IMR-90 (cell line): ENCODE measurements around the gene SMARCAD1. TPM values are rescaled to one million over a fixed set of nuclear protein-coding genes. Genes with fewer than 3 reads are reported as not detected.

Source experiments
- ATAC-seq: fragments of 200-7000 bp; cut with Tn5 transposase; 2 replicates; pipeline ENCODE4 v1.9.1; 2020; ENCODE audit warnings: low read depth, mild to moderate bottlenecking, moderate library complexity
- BruUV-seq: library from RNA; stranded (reverse); fragments of 400-500 nt; replicated peaks from 2 replicates; lab custom pipeline; 2021; lab: Mats Ljungman, UMichigan
- CTCF ChIA-PET: fragments of 300-600 bp; formaldehyde crosslinking; extraction: SDS; loops from one replicate; lab custom pipeline; 2021; ENCODE audit warnings: antibody characterized with exemption; lab: Yijun Ruan, JAX
- POLR2A ChIA-PET: fragments of 300-600 bp; sonication (Branson Sonifier 250); formaldehyde crosslinking; loops from one replicate; lab custom pipeline; 2022; ENCODE audit warnings: antibody characterized with exemption; ENCODE audit not compliant: unreplicated experiment; lab: Charles Lee
- DNase-seq: peaks from one replicate; pipeline ENCODE4 v3.0.0; 2013
- H2AFZ ChIP-seq: replicated peaks from 2 replicates; pipeline ENCODE3; 2013; ENCODE audit warnings: low read length, mild to moderate bottlenecking; ENCODE audit not compliant: poor library complexity
- H2AK5ac ChIP-seq: 2 replicates; pipeline ENCODE4 v1.6.1; 2013; ENCODE audit warnings: low read depth, low read length, inconsistent platforms
- H2AK9ac ChIP-seq: replicated peaks from 2 replicates; pipeline ENCODE3; 2013; ENCODE audit warnings: mild to moderate bottlenecking, low read depth, low read length, moderate library complexity; ENCODE audit not compliant: poor library complexity
- H2BK120ac ChIP-seq: 2 replicates; pipeline ENCODE4 v1.6.1; 2013; ENCODE audit warnings: low read depth, low read length, inconsistent platforms
- H2BK15ac ChIP-seq: 3 replicates; pipeline ENCODE4 v1.6.1; 2013; ENCODE audit warnings: low read depth, low read length, inconsistent platforms
- H2BK20ac ChIP-seq: 2 replicates; pipeline ENCODE4 v1.6.1; 2013; ENCODE audit warnings: low read depth, mild to moderate bottlenecking, inconsistent platforms, low read length, moderate library complexity
- H2BK5ac ChIP-seq: 2 replicates; pipeline ENCODE4 v1.6.1; 2013; ENCODE audit warnings: mild to moderate bottlenecking, low read depth, low read length, inconsistent platforms; ENCODE audit not compliant: poor library complexity, severe bottlenecking
- H3K14ac ChIP-seq: replicated peaks from 2 replicates; pipeline ENCODE4 v1.6.1; 2013; ENCODE audit warnings: low read depth, low read length, inconsistent platforms
- H3K18ac ChIP-seq: 2 replicates; pipeline ENCODE4 v1.6.1; 2013; ENCODE audit warnings: low read depth, low read length, control low read depth
- H3K23ac ChIP-seq: 2 replicates; pipeline ENCODE4 v1.6.1; 2013; ENCODE audit warnings: low read depth, low read length, inconsistent platforms
- H3K27ac ChIP-seq: 2 replicates; pipeline ENCODE4 v1.5.1; 2013; ENCODE audit warnings: mild to moderate bottlenecking, control low read depth, low read length; ENCODE audit not compliant: insufficient read depth
- H3K27me3 ChIP-seq: 2 replicates; pipeline ENCODE4 v1.6.1; 2013; ENCODE audit warnings: low read length; ENCODE audit not compliant: control insufficient read depth, insufficient read depth
- H3K36me3 ChIP-seq: 2 replicates; pipeline ENCODE4 v1.6.1; 2013; ENCODE audit warnings: low read length, mixed read lengths; ENCODE audit not compliant: control insufficient read depth, insufficient read depth
- H3K4ac ChIP-seq: 2 replicates; pipeline ENCODE4 v1.6.1; 2013; ENCODE audit warnings: low read depth, low read length, inconsistent platforms
- H3K4me1 ChIP-seq: 2 replicates; pipeline ENCODE4 v1.6.1; 2013; ENCODE audit warnings: low read length, mixed read lengths; ENCODE audit not compliant: control insufficient read depth, insufficient read depth
- H3K4me2 ChIP-seq: 2 replicates; pipeline ENCODE4 v1.6.1; 2013; ENCODE audit warnings: low read depth, mild to moderate bottlenecking, control low read depth, low read length, moderate library complexity
- H3K4me3 ChIP-seq: 2 replicates; pipeline ENCODE4 v1.5.1; 2013; ENCODE audit warnings: low read depth, mild to moderate bottlenecking, control low read depth, low read length, moderate library complexity; ENCODE audit not compliant: insufficient read depth
- H3K56ac ChIP-seq: 2 replicates; pipeline ENCODE4 v1.6.1; 2013; ENCODE audit warnings: low read length, inconsistent platforms; ENCODE audit not compliant: insufficient read depth; ENCODE audit errors: extremely low read depth
- H3K79me1 ChIP-seq, 2 experiments: 2 replicates each; pipeline ENCODE4 v1.6.1; 2013; ENCODE audit warnings: low read length in 2 of 2, inconsistent platforms in 1 of 2, low read depth in 1 of 2
- H3K9ac ChIP-seq: 2 replicates; pipeline ENCODE4 v1.6.1; 2013; ENCODE audit warnings: low read depth, low read length, control low read depth
- H3K9me1 ChIP-seq: 2 replicates; pipeline ENCODE4 v1.6.1; 2013; ENCODE audit warnings: low read length, inconsistent platforms; ENCODE audit not compliant: insufficient read depth
- H3K9me3 ChIP-seq: 2 replicates; pipeline ENCODE4 v1.6.1; 2013; ENCODE audit warnings: low read length; ENCODE audit not compliant: control insufficient read depth, insufficient read depth
- H4K20me1 ChIP-seq: 2 replicates; pipeline ENCODE4 v1.6.1; 2013; ENCODE audit warnings: low read length, inconsistent platforms; ENCODE audit not compliant: insufficient read depth
- H4K5ac ChIP-seq: 2 replicates; pipeline ENCODE4 v1.6.1; 2013; ENCODE audit warnings: mild to moderate bottlenecking, low read depth, low read length, control low read depth
- H4K8ac ChIP-seq, 2 experiments: 2 replicates each; pipeline ENCODE4 v1.6.1; 2013; ENCODE audit warnings: low read depth in 2 of 2, low read length in 2 of 2, control low read depth in 1 of 2, inconsistent platforms in 1 of 2
- H4K91ac ChIP-seq: 2 replicates; pipeline ENCODE4 v1.6.1; 2013; ENCODE audit warnings: low read depth, low read length, inconsistent platforms; ENCODE audit not compliant: insufficient read depth
- CEBPB ChIP-seq: IDR thresholded peaks from 2 replicates; pipeline ENCODE4 v1.6.1; 2012; ENCODE audit warnings: low read depth, low read length, improper control_type of control experiment
- MAZ ChIP-seq: IDR thresholded peaks from 2 replicates; pipeline ENCODE4 v1.6.1; 2012; ENCODE audit warnings: low read depth, mild to moderate bottlenecking, low read length, improper control_type of control experiment, moderate library complexity, borderline replicate concordance
- NFE2L2 ChIP-seq: fragments of 150-350 bp; IDR thresholded peaks from 2 replicates; pipeline ENCODE4 v1.6.1; 2016; ENCODE audit warnings: low read depth, mild to moderate bottlenecking, low read length
- POLR2A ChIP-seq: IDR thresholded peaks from 2 replicates; pipeline ENCODE4 v1.6.1; 2012; ENCODE audit warnings: mild to moderate bottlenecking, low read depth, low read length
- WGBS, 2 experiments: methylation state at CpG; one replicate each; pipeline versions ENCODE4 v1.1.5 to v1.1.7; 2013; ENCODE audit warnings: missing lambda C conversion rate in 2 of 2; ENCODE audit not compliant: insufficient read length in 1 of 2; ENCODE audit errors: extremely low coverage in 2 of 2; 5-methylcytosine and 5-hydroxymethylcytosine counted together
- dilution Hi-C: fragments of 300-500 bp; cut with HindIII; formaldehyde crosslinking; loops from one replicate; pipeline ENCODE4 v1.14.3; 2018; ENCODE audit warnings: low sequenced_read_pairs; ENCODE audit not compliant: unreplicated experiment
- in situ Hi-C: fragments of 300-500 bp; cut with MboI; formaldehyde crosslinking; loops from 3 replicates; pipeline ENCODE4 v1.14.3; 2019; ENCODE audit warnings: low sequenced_read_pairs, inconsistent platforms, mixed read lengths
- intact Hi-C: fragments of 100-400 bp; cut with micrococcal nuclease; formaldehyde crosslinking; loops from 2 replicates; pipeline ENCODE4 v1.10.0; 2022
- polyA plus RNA-seq, 3 experiments: library from polyadenylated mRNA; depleted of rRNA; stranded (reverse); fragments of >200 nt; gene quantifications; 2 replicates each; pipeline ENCODE4 v1.2.3, GENCODE V29; 2012; ENCODE audit warnings: low replicate concordance in 1 of 3
- total RNA-seq: library from RNA; depleted of rRNA; stranded (reverse); fragments of >200 nt; gene quantifications from 2 replicates; pipeline ENCODE4 v1.2.3, GENCODE V29; 2012

SMARCAD1 gene
- total and polyA plus RNA-seq, 2 of the 4 experiments (the other 2 are of a cell fraction) = 12.3 to 35.3 TPM

DNA sequence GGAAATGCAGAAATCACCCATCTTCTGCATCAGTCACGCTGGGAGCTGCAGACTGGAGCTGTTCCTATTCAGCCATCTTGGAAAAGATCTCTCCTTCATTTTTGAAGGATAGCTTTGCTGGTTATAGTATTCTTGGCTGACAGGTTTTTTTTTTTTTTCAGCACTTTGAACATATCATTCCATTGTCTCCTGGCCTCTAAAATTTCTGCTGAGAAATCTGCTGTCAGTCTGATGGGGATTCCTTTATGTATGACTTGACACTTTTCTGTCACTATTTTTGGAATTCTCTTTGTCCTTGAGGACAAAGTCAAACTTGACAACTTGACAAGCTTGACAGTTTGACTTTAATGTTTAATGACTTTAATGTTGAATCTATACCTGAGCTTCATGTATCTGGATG is 118.2 kb downstream of the SMARCAD1 start:
- POLR2A ChIA-PET = no interaction called here
- dilution Hi-C loops = no loop called here
- H2AK5ac ChIP-seq = no peak overlapping the region
- no peak overlapping the region for H3K18ac ChIP-seq
- no peak overlapping the region for H2BK120ac ChIP-seq
- H4K91ac ChIP-seq = no peak overlapping the region
- no peaks in the 10 kb centered on the region for H3K79me1 ChIP-seq
- H3K9me3 ChIP-seq = peaks cover 6% of the 10 kb centered on the region
- no peak overlapping the region for H2AK9ac ChIP-seq
- H3K27ac ChIP-seq = no peak overlapping the region
- H3K36me3 ChIP-seq = no peaks in the 10 kb centered on the region
- no peaks in the 10 kb centered on the region for H3K4me1 ChIP-seq
- no peak overlapping the region for H3K14ac ChIP-seq
- no peak overlapping the region for H3K4me2 ChIP-seq
- no peak overlapping the region for H2AFZ ChIP-seq
- no peak overlapping the region for H2BK15ac ChIP-seq
- no peaks in the 10 kb centered on the region for H3K9me1 ChIP-seq
- H4K20me1 ChIP-seq = no peaks in the 10 kb centered on the region
- ATAC-seq (no peak), DNase-seq (no peak)
- H3K9ac ChIP-seq = no peak overlapping the region
- no peak for TF ChIP-seq POLR2A
- TF ChIP-seq CEBPB = no peak
- peak; percentile 47 for TF ChIP-seq NFE2L2
- no peak for TF ChIP-seq MAZ
- no peak overlapping the region for H3K4ac ChIP-seq
- no TSS peak for BruUV-seq
- peaks cover 2% of the 10 kb centered on the region for H3K27me3 ChIP-seq
- WGBS, 2 experiments = no CpG with 5 or more reads among the region's 1 CpG
- H4K5ac ChIP-seq = no peak overlapping the region
- H3K23ac ChIP-seq = no peak overlapping the region
- in situ Hi-C loops = no loop called here
- intact Hi-C loops = no loop called here
- H4K8ac ChIP-seq = no peak overlapping the region
- no peak overlapping the region for H2BK5ac ChIP-seq
- H2BK20ac ChIP-seq = no peak overlapping the region
- no peak overlapping the region for H3K4me3 ChIP-seq
- no peak overlapping the region for H3K56ac ChIP-seq
- CTCF ChIA-PET = no interaction called here
